Common myeloid progenitor, CD34-positive (primary cell): Measurements from ENCODE around the gene FKBP6. TPM values are rescaled to one million over a fixed set of nuclear protein-coding genes. Genes with fewer than 3 reads are reported as not detected.
"Not testable (repeated sequence)": the region's sequence is repeated elsewhere in the genome, so short reads cannot be mapped to it uniquely, and the experiment has no call there.

Experiments
- CTCF ChIA-PET: fragments of 350-600 bp; sonication (Branson Sonifier 250); formaldehyde crosslinking; loops from one replicate; lab custom pipeline; 2021; ENCODE audit warnings: antibody characterized with exemption; lab: Charles Lee
- POLR2A ChIA-PET: fragments of 350-600 bp; sonication (Branson Sonifier 250); formaldehyde crosslinking; loops from one replicate; lab custom pipeline; 2021; ENCODE audit warnings: antibody characterized with exemption; lab: Charles Lee
- DNase-seq, 3 donors: peaks; one replicate each; pipeline versions ENCODE4 v3.0.0 to v3.0.0-alpha.2; 2013
- H3K27ac ChIP-seq, 2 experiments: 1 replicate in 1 of 2; 2 replicates in 1 of 2; pipeline ENCODE4 v1.7.0; 2013; ENCODE audit warnings: inconsistent platforms in 2 of 2, low read length in 2 of 2, mild to moderate bottlenecking in 2 of 2, low read depth in 1 of 2, moderate library complexity in 1 of 2; ENCODE audit not compliant: severe bottlenecking in 2 of 2, insufficient read depth in 1 of 2, poor library complexity in 1 of 2
- H3K27me3 ChIP-seq, 5 experiments: replicated peaks in 2 of 5; 1 replicate in 3 of 5; 2 replicates in 2 of 5; pipeline versions ENCODE4 v1.6.1 to v1.7.0; 2013; ENCODE audit warnings: low read length in 4 of 5, mild to moderate bottlenecking in 2 of 5, moderate library complexity in 2 of 5, inconsistent platforms in 1 of 5; ENCODE audit not compliant: insufficient read depth in 5 of 5, control insufficient read depth in 4 of 5
- H3K36me3 ChIP-seq, 4 experiments: 1 replicate in 2 of 4; 2 replicates in 2 of 4; pipeline versions ENCODE4 v1.6.1 to v1.7.0; 2013; ENCODE audit warnings: low read length in 3 of 4, control low read depth in 1 of 4, mild to moderate bottlenecking in 1 of 4; ENCODE audit not compliant: control insufficient read depth in 4 of 4, insufficient read depth in 4 of 4
- H3K4me1 ChIP-seq, 4 experiments: 1 replicate in 3 of 4; 2 replicates in 1 of 4; pipeline versions ENCODE4 v1.6.1 to v1.7.1; 2013; ENCODE audit warnings: low read length in 3 of 4, mild to moderate bottlenecking in 3 of 4, control low read depth in 1 of 4, inconsistent platforms in 1 of 4, moderate library complexity in 1 of 4; ENCODE audit not compliant: control insufficient read depth in 4 of 4, insufficient read depth in 4 of 4; ENCODE audit errors: control extremely low read depth in 1 of 4
- H3K4me3 ChIP-seq, 7 experiments: 1 replicate in 4 of 7; 2 replicates in 3 of 7; pipeline versions ENCODE4 v1.5.1 to v1.7.0; 2013; ENCODE audit warnings: mild to moderate bottlenecking in 7 of 7, low read length in 6 of 7, moderate library complexity in 6 of 7, inconsistent platforms in 2 of 7, low read depth in 2 of 7, control low read depth in 1 of 7; ENCODE audit not compliant: insufficient read depth in 4 of 7, control insufficient read depth in 1 of 7; ENCODE audit errors: extremely low read depth in 1 of 7
- H3K9me3 ChIP-seq, 5 experiments: 1 replicate in 4 of 5; 2 replicates in 1 of 5; pipeline versions ENCODE4 v1.6.1 to v1.7.1; 2013; ENCODE audit warnings: low read length in 4 of 5, mild to moderate bottlenecking in 2 of 5, inconsistent platforms in 1 of 5, low read depth in 1 of 5, moderate library complexity in 1 of 5; ENCODE audit not compliant: control insufficient read depth in 4 of 5, insufficient read depth in 2 of 5; ENCODE audit errors: control extremely low read depth in 1 of 5
- WGBS: methylation state at CpG from one replicate; pipeline ENCODE4 v1.1.5; 2013; ENCODE audit not compliant: insufficient coverage; 5-methylcytosine and 5-hydroxymethylcytosine counted together
- polyA plus RNA-seq: library from polyadenylated mRNA; unstranded; fragments of 120-200 nt; gene quantifications from one replicate; pipeline ENCODE4 v1.2.1, GENCODE V29; 2013

FKBP6 gene, protein sequence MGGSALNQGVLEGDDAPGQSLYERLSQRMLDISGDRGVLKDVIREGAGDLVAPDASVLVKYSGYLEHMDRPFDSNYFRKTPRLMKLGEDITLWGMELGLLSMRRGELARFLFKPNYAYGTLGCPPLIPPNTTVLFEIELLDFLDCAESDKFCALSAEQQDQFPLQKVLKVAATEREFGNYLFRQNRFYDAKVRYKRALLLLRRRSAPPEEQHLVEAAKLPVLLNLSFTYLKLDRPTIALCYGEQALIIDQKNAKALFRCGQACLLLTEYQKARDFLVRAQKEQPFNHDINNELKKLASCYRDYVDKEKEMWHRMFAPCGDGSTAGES
- 0.50 TPM for polyA plus RNA-seq

DNA sequence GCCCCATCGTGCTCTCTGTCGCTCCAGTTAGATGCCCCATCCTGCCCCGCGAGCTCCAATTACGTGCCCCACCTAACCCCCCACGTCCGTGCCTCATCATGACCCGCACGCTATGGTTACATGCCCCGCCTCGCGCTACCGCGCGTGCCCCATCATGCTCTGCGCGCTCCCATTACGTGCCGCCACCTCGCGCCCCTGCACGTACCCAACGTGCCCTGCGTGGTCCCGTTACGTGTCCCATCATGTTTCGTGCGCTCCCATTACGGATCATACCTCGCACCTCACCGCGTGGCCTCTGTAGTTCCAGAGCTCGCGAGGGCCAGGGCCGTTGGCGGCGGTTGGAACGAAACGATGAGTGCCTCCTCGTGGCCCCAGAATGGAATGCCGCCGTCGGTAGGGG is at the start of gene FKBP6, which contains the start of gene TRIM50:
TSS of gene FKBP6 (plus strand) at position 240 of the 400 bp plus-strand sequence. CDS start 268 bp downstream, outside the sequence.
TSS of gene TRIM50 (minus strand) at position 161 of the 400 bp plus-strand sequence. CDS start 3,295 bp downstream, outside the sequence.
- POLR2A ChIA-PET, H3K27me3 ChIP-seq, H3K9me3 ChIP-seq, H3K4me3 ChIP-seq, H3K36me3 ChIP-seq, H3K27ac ChIP-seq, DNase-seq: not testable (repeated sequence)
- peaks cover 0 to 15% (median 12%) of the 10 kb centered on the region in 4 experiments for H3K4me1 ChIP-seq
- CTCF ChIA-PET, result interaction anchor here (1.3 kb wide), 1 partner anchor 12 kb away, joined by 3 read pairs; no protein-coding TSS in a partner anchor
- 97% methylated on average over 25 of the region's 43 CpGs for WGBS

DNA sequence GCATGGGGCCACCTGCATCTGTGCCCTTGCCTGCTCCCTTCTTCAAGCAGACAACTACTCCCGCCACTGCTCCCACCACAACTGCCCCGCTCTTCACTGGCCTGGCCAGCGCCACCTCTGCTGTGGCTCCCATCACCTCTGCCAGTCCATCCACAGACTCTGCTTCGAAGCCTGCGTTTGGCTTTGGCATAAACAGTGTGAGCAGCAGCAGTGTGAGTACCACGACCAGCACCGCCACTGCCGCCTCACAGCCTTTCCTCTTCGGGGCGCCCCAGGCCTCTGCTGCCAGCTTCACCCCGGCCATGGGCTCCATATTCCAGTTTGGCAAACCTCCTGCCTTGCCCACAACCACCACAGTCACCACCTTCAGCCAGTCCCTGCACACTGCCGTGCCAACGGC is 30.7 kb upstream of the FKBP6 start:
- POLR2A ChIA-PET, CTCF ChIA-PET, H3K4me3 ChIP-seq, H3K4me1 ChIP-seq, H3K27me3 ChIP-seq, H3K27ac ChIP-seq, H3K36me3 ChIP-seq, DNase-seq, H3K9me3 ChIP-seq: not testable (repeated sequence)
- WGBS, result no CpG with 5 or more reads among the region's 13 CpGs

DNA sequence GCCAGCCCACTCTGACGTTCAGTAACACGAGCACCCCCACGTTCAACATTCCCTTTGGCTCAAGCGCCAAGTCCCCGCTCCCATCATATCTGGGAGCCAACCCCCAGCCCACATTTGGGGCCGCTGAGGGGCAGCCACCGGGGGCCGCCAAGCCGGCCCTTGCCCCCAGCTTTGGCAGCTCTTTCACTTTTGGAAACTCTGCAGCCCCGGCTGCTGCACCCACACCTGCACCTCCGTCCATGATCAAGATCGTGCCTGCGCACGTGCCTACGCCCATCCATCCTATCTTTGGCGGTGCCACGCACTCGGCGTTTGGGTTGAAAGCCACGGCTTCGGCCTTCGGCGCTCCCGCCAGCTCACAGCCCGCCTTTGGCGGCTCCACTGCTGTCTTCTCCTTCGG is 30.3 kb upstream of the FKBP6 start:
- no CpG with 5 or more reads among the region's 27 CpGs for WGBS
- CTCF ChIA-PET, H3K27ac ChIP-seq, H3K9me3 ChIP-seq, POLR2A ChIA-PET, H3K27me3 ChIP-seq, DNase-seq, H3K4me1 ChIP-seq, H3K36me3 ChIP-seq, H3K4me3 ChIP-seq: not testable (repeated sequence)

DNA sequence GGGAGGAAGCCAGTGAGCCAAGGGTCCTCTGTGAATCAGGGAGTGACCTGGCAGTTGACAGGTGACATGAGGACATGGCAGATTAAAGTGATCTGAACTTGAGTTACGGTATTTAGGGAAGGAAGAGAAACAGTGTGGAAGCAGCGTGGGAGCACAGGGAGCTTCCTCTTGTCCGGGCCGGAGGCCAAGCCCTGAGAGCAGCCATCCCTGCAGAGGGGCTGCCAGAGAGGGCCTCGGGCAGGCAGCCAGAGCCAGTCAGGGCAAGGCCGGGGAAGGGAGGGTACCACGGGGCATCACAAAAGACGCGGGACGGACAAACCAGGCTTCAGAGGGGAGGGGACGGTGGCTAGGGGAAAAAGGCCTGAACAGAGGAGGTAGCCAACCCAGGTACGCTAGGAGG is 28.1 kb upstream of the FKBP6 start:
- CTCF ChIA-PET, H3K27me3 ChIP-seq, H3K27ac ChIP-seq, H3K4me1 ChIP-seq, H3K9me3 ChIP-seq, DNase-seq, POLR2A ChIA-PET, H3K4me3 ChIP-seq: not testable (repeated sequence)
- WGBS, result 3% methylated on average over 5 of the region's 12 CpGs
- peaks cover 5 to 18% (median 10%) of the 10 kb centered on the region in 4 experiments for H3K36me3 ChIP-seq

DNA sequence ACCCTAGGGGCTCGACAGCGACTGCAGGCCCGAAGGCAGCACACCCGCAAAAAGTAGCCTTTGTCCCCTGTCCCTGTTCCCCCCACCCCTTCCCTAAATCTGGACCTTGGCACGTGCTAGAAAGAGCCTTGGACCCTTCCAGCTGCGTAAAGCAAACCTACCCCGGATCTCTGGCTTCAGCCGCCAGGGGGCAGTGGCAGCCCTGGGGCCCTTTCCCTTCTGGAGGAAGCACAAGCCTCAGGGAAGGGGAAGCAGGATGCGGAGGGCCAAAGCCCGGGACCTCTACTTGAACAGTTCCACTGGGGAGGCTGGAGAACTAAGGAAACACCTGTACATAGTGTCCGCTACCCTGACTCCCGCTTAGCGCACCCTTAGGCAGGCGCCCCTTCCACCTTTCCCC is 26.9 kb upstream of the FKBP6 start:
- DNase-seq, H3K9me3 ChIP-seq, POLR2A ChIA-PET, H3K27ac ChIP-seq, H3K27me3 ChIP-seq, H3K4me3 ChIP-seq, CTCF ChIA-PET, H3K4me1 ChIP-seq: not testable (repeated sequence)
- H3K36me3 ChIP-seq, result peaks cover 5 to 24% (median 13%) of the 10 kb centered on the region in 4 experiments
- no CpG with 5 or more reads among the region's 14 CpGs for WGBS

DNA sequence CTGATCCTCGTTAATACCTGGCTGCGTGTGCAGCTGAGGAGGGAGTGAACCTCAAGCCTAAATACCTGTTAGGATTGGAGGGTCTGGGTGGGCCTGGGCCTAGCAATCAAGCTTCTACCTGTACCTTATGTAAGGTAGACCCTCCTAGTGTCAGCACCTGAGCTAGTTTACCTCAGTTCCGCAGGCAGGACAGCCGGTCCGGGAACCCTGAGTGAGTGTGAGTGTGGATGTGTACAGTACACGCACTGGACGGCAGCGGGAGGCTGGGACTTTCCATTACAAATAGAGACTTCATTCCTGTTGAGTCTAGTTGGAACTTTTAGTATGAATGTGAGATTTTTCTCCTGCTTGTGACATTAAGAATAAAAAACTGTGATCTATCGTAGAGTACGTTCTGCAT is 25.1 kb upstream of the FKBP6 start:
- H3K9me3 ChIP-seq, DNase-seq, CTCF ChIA-PET, H3K27ac ChIP-seq, H3K4me3 ChIP-seq, H3K4me1 ChIP-seq, H3K27me3 ChIP-seq, POLR2A ChIA-PET: not testable (repeated sequence)
- 100% methylated on average over 2 of the region's 10 CpGs for WGBS
- peaks cover 5 to 30% (median 20%) of the 10 kb centered on the region in 4 experiments for H3K36me3 ChIP-seq

DNA sequence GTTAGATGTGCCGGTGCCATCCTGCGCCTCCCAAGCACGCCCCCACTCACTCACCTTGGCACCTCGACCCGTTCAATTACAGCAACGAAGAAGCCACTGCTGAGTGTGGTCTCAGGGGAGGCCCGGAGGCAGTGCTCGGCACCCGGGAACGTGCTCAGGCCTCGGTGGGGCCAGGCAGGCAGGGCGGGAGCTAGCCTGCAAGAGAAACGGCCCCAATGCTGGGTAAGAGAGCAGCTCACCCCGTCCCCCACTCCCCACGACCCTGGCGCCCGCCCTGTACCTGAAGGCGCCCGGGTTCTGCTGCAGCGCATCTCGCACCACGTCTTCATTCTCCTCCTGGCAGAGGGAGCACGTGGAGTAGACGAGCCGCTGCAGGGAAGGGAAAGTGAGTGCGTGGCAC is 24.4 kb upstream of the FKBP6 start:
- ChIA-PET POLR2A (no interaction called here), CTCF (no interaction called here)
- peaks cover 0 to 9% (median 8%) of the 10 kb centered on the region in 4 experiments for H3K4me1 ChIP-seq
- peaks cover 5 to 30% (median 20%) of the 10 kb centered on the region in 4 experiments for H3K36me3 ChIP-seq
- no peaks in the 10 kb centered on the region for H3K9me3 ChIP-seq
- no peak overlapping the region for H3K4me3 ChIP-seq
- H3K27ac ChIP-seq, result no peak overlapping the region
- DNase-seq, result no peak
- WGBS, result 98% methylated on average over 22 of the region's 26 CpGs
- H3K27me3 ChIP-seq, result no peaks in the 10 kb centered on the region
